ENCODE data around the gene ZNF385B.

Gene ZNF385B

DNA sequence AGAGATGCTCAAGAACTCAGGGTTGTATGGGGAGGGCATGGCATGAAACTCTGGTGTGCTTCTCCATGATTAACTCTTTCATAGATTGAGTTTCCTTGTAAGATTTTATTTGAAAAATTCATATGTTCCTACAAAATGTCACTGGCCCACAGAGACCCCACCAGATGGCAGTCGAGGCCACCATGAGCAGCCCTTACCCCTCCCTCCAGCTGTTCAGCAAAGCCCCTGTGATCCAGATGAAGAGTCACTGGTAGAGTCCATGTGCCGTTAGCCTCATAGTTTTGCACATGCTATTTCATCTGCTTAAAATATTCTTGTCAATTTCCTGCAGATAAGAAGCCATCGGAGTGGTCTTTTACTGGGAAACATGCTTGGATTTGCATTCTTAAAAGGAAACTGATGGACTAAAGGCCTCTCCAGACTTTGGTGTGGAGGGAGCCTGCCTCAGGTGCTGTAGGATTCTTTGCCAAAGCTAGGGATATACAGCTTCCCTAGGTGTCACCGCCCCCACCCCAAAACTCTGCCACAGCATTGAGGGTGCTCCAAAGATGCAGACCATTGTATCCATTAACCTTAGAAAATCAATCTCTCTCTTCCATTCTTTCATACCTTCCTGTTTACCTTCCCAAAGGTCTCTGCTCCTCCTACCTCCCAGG is 18.8 kb downstream of the ZNF385B start:
- Mint-ChIP-seq H3K27ac (no peak overlapping the region), H3K4me3 (no peak overlapping the region), H3K4me1 (ENCODE audit: low read depth) (no peaks in the 10 kb centered on the region), H3K27me3 (no peaks in the 10 kb centered on the region), H3K36me3 (ENCODE audit: low read depth) (no peaks in the 10 kb centered on the region), H3K9me3 (no peaks in the 10 kb centered on the region)
- intact Hi-C loops (cut with micrococcal nuclease): no loop called here

DNA sequence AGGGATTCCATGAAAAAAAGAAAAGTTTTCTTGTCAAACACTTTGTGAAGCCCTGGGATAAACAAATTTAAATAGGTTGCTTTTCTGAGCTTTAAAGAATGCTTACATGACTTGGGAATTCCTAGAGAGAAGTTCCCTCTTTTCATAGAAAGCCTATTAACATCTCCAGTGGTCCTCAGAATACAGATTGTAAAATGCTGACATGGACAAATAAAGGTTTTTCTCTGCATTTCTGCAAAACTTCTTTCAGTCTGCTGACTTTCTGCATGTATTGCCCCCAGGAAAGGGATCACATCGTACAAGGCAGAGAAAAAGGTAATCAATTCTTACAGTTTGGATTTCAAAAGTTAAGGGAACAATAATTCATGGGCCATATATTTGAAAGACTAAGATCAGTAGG is 20.6 kb downstream of the ZNF385B start:
- no peaks in the 10 kb centered on the region for H3K27me3 Mint-ChIP-seq
- intact Hi-C loops (cut with micrococcal nuclease): no loop called here

DNA sequence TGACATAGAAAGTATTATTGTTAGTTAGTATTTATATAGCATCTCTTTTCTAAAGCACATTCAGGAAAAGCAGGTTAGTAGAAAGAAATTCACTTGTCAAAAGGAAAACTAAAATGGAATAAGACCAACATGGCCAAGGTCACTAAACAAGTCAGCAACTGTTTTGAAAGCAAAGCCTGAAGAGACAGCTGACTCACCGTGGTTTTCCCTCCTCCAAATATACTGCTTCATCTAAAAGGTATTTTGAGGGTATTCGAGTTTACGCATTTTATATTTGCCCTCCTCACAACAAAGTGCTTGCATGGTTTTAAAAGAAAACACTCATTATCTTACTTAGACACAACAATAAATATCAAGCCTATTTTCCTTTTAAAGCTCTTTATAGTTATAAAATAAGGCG is 24.0 kb downstream of the ZNF385B start:
- Mint-ChIP-seq H3K36me3 (ENCODE audit: low read depth) (no peaks in the 10 kb centered on the region), H3K4me3 (no peak overlapping the region), H3K4me1 (ENCODE audit: low read depth) (no peaks in the 10 kb centered on the region), H3K9me3 (no peaks in the 10 kb centered on the region), H3K27me3 (no peaks in the 10 kb centered on the region), H3K27ac (no peak overlapping the region)
- intact Hi-C loops (cut with micrococcal nuclease): no loop called here

More for the DNA sequence above, 20.6 kb downstream of the ZNF385B start:
- H3K27ac Mint-ChIP-seq: no peak overlapping the region
- no peaks in the 10 kb centered on the region for H3K4me1 Mint-ChIP-seq (ENCODE audit: low read depth)
- no peaks in the 10 kb centered on the region for H3K36me3 Mint-ChIP-seq (ENCODE audit: low read depth)
- H3K4me3 Mint-ChIP-seq: no peak overlapping the region
- H3K9me3 Mint-ChIP-seq: no peaks in the 10 kb centered on the region

DNA sequence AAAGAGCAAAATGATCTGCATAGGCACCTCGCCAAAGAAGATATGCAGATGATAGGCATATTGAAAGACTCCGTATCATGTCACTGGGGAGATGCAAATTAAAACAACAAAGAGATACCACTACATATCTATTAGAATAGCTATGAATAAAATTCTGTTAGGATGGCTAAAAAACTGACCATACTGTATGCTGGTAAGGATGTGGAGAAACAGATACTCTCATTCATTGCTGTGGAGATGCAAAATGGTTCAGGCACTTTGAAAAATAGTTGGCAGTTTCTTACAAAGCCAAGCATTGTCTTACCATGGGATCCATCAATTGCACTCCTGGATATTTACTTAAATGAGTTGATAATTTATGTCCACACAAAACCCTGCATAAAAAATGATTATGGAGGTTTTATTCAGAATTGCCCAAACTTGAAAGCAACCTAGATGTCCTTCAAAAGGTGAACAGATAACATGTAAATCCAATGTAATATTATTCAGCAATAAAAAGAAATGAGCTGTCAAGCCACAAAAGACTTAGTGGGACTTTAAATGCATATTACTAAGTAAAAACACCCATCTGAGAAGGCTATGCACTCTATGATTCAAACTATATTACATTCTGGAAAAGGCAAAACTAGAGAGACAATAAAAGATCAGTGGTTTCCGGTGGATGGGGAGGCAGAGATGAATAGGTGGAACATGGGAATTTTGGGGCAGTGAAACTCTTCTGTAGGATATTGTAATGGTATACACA is 31.2 kb downstream of the ZNF385B start:
- Mint-ChIP-seq H3K4me3 (no peak overlapping the region), H3K27ac (no peak overlapping the region), H3K27me3 (no peaks in the 10 kb centered on the region), H3K4me1 (ENCODE audit: low read depth) (no peaks in the 10 kb centered on the region), H3K9me3 (no peaks in the 10 kb centered on the region), H3K36me3 (ENCODE audit: low read depth) (no peaks in the 10 kb centered on the region)
- intact Hi-C loops (cut with micrococcal nuclease): no loop called here

DNA sequence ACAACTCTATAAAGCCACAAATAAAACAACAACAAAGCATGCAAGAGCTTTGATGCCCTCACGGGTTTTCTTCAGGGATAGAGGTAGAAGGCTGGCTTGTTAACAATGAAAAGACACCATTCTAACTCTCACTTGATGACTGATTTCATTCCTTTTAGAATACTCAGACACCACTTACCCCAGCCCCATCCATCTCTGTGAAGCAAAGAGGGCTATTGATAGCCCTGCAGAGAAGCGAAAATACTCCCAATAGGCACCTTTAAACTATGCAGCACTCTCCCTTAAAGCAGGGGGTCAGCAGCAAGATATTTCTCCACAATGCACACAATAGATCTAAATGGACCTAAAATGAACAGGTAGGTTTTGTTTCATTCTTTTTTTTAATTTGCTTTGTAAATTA is 35.1 kb downstream of the ZNF385B start:
- intact Hi-C loops (cut with micrococcal nuclease): no loop called here
- Mint-ChIP-seq H3K27me3 (no peaks in the 10 kb centered on the region), H3K27ac (no peak overlapping the region), H3K9me3 (no peaks in the 10 kb centered on the region), H3K36me3 (ENCODE audit: low read depth) (no peaks in the 10 kb centered on the region), H3K4me1 (ENCODE audit: low read depth) (no peaks in the 10 kb centered on the region), H3K4me3 (no peak overlapping the region)

DNA sequence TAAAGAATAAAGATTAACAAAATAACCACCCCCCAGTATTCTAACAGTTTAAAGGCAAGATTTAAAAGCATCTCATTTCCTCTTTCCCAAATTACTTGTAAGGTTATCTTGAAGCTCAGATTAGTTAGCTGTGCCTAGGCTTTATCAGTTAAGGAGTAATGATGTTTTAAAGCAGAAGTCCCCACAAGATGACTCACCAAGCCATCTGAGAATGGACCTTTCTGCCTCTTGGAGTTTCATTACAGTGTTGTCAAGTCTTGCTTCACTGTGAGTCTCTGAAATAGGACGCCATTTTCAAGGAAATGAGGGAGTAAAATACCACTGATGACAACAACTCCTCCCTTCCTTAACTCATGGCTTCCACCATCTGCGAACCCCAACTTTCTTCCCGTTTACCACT is 35.9 kb downstream of the ZNF385B start:
- no peaks in the 10 kb centered on the region for H3K27me3 Mint-ChIP-seq
- H3K27ac Mint-ChIP-seq: no peak overlapping the region
- intact Hi-C loops (cut with micrococcal nuclease): no loop called here
- no peaks in the 10 kb centered on the region for H3K4me1 Mint-ChIP-seq (ENCODE audit: low read depth)
- H3K9me3 Mint-ChIP-seq: no peaks in the 10 kb centered on the region
- no peak overlapping the region for H3K4me3 Mint-ChIP-seq
- H3K36me3 Mint-ChIP-seq (ENCODE audit: low read depth): no peaks in the 10 kb centered on the region

DNA sequence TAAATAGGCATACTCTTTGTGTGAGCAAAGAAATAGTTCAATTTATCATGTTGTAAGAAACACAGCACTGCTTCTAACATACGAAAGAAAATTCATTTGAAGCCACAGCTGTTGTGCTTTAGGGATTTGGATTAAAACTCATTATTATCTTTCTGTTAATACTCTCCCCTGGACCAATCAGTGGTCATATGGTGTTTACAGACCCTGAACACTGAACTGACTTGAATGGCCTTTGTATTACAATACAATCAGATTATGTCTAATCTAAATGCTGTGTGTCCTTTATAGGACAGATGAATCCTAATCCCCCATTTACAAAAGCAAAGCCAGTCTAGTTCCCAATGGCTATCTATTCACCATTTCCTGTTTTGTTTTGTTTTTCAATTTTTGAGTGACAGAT is 36.5 kb downstream of the ZNF385B start:
- intact Hi-C loops (cut with micrococcal nuclease): no loop called here
- Mint-ChIP-seq H3K4me3 (no peak overlapping the region), H3K9me3 (no peaks in the 10 kb centered on the region), H3K4me1 (ENCODE audit: low read depth) (no peaks in the 10 kb centered on the region), H3K27ac (no peak overlapping the region), H3K36me3 (ENCODE audit: low read depth) (no peaks in the 10 kb centered on the region), H3K27me3 (no peaks in the 10 kb centered on the region)

DNA sequence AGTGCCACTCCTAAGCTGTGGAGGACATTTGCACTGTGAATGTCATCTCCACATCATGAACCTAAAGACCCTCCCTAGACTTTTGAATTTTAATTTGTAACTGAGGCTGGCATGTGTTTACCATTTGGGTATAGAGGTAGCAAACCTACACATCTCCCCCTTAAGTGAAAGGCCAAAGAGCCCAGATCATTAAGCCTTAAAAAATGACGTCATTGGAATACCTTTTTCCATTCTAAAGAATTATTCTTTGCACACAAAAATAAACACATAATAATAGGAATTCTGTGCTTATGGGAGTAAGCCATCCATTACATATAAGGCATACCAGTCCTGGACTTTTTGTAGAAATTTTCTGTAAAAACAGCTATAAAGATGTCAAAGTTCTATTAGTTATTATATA is 38.9 kb downstream of the ZNF385B start:
- Mint-ChIP-seq H3K27ac (no peak overlapping the region), H3K36me3 (ENCODE audit: low read depth) (no peaks in the 10 kb centered on the region), H3K27me3 (no peaks in the 10 kb centered on the region), H3K4me1 (ENCODE audit: low read depth) (no peaks in the 10 kb centered on the region), H3K4me3 (no peak overlapping the region), H3K9me3 (no peaks in the 10 kb centered on the region)
- intact Hi-C loops (cut with micrococcal nuclease): no loop called here

DNA sequence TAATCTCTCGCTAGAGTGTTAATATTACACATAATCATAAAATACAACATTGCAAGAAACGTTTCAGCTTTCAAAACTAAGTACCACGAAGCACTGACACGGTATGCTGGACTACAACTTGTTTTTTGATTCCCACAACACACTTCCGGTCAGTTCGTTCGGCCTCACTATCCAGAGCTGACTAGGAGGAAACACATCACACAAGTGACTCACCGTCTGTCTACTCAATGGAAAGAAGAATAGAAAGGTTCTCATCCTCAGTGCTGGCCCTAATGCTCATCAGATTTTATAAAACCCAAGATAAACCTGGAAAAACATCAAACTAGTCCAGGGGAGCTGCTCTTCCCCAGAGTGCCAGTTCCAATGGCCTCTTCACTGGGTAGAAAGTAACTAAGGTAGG is 42.9 kb downstream of the ZNF385B start:
- no peaks in the 10 kb centered on the region for H3K4me1 Mint-ChIP-seq (ENCODE audit: low read depth)
- intact Hi-C loops (cut with micrococcal nuclease): no loop called here
- H3K4me3 Mint-ChIP-seq: no peak overlapping the region
- no peaks in the 10 kb centered on the region for H3K36me3 Mint-ChIP-seq (ENCODE audit: low read depth)
- H3K9me3 Mint-ChIP-seq: no peaks in the 10 kb centered on the region
- H3K27me3 Mint-ChIP-seq: no peaks in the 10 kb centered on the region
- H3K27ac Mint-ChIP-seq: no peak overlapping the region

DNA sequence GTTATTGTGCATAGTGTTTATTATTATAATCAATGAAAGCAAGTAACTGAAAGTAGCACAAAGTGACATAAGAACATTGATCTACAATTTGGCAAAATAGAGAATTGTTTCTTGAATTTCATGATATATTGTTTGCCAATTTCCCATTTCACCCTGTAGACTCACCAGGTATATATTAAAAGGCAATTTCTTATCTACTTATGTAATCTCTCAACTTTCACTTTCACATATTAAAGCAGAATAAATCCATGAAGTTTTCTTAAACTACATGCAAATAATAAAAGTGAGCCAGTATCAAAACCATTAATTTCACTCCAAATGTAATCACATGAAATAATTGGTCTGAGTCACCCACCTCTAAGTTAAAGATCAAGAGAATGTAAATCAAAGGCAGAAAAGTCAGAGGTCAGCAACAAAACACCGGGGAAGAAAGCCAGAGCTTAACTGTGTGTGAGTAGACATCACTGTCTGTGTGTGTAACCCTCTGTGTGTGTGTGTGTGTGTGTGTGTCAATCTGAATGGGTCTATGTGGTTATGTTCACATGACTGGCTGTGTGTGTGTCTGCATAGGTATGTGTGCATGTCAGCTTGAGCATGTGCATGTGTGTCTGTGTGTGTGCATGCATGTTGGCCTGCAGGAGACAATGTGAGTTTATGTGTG is 44.1 kb downstream of the ZNF385B start:
- Mint-ChIP-seq H3K4me1 (ENCODE audit: low read depth) (no peaks in the 10 kb centered on the region), H3K4me3 (no peak overlapping the region), H3K9me3 (no peaks in the 10 kb centered on the region), H3K36me3 (ENCODE audit: low read depth) (no peaks in the 10 kb centered on the region), H3K27ac (no peak overlapping the region), H3K27me3 (no peaks in the 10 kb centered on the region)
- intact Hi-C loops (cut with micrococcal nuclease): no loop called here

DNA sequence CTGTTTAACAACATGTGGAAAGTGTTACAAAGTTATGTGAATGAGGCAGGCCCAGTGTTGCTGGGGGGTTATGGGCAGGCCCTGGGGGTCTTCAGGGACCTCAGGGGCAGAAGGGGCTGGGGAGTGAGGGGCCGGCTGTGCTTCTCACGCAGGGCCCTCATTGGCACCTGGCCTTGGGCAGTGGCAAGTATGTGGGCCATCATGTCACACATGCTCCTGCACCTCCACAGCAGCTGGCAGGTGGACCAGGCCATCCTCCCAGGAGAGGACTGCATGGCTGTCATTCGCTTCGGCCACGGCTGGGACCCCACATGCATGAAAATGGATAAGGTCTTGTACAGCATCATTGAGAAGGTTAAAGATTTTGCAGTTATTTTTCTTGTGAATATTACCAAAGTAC is 47.4 kb downstream of the ZNF385B start:
- Mint-ChIP-seq H3K4me1 (ENCODE audit: low read depth) (no peaks in the 10 kb centered on the region), H3K27ac (no peak overlapping the region), H3K4me3 (no peak overlapping the region), H3K9me3 (no peaks in the 10 kb centered on the region), H3K27me3 (no peaks in the 10 kb centered on the region), H3K36me3 (ENCODE audit: low read depth) (no peaks in the 10 kb centered on the region)
- intact Hi-C loops (cut with micrococcal nuclease): no loop called here

DNA sequence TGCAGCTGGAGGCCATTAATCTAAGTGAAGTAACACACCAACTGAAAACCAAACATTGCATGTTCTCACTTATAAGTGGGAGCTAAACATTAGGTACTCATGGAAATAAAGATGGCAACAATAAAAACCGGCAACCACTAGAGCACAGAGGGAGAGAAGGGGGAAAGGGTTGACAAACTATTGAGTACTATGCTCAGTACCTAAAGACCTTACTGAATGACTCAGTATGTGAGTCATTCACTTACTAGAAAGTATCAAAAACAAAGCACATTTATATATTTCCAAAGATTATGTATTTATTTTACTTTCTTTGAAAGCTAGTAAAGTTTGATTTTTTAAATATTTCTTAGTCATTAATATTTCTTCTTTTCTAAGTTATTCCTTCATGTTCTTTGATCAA is 48.9 kb downstream of the ZNF385B start:
- no peak overlapping the region for H3K4me3 Mint-ChIP-seq
- no peaks in the 10 kb centered on the region for H3K9me3 Mint-ChIP-seq
- intact Hi-C loops (cut with micrococcal nuclease): no loop called here
- no peaks in the 10 kb centered on the region for H3K36me3 Mint-ChIP-seq (ENCODE audit: low read depth)
- H3K27me3 Mint-ChIP-seq: no peaks in the 10 kb centered on the region
- no peak overlapping the region for H3K27ac Mint-ChIP-seq
- no peaks in the 10 kb centered on the region for H3K4me1 Mint-ChIP-seq (ENCODE audit: low read depth)

DNA sequence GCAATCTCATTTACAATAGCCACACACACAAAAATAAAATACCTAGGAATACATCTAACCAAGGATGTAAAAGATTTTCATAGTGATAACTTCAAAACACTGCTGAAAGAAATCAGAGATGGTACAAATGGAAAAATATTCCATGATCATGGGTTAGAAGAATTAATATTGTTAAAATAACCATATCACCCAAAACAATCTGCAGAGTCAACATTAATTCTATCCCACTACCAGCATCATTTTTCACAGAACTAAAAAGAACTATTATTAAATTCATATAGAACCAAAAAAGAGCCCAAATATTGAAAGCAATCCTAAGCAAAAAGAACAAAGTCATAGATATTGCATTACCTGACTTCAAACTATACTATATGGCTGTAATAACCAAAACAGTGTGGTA is 50.4 kb downstream of the ZNF385B start:
- Mint-ChIP-seq H3K27me3 (no peaks in the 10 kb centered on the region), H3K4me1 (ENCODE audit: low read depth) (no peaks in the 10 kb centered on the region), H3K36me3 (ENCODE audit: low read depth) (no peaks in the 10 kb centered on the region), H3K9me3 (no peaks in the 10 kb centered on the region), H3K27ac (no peak overlapping the region), H3K4me3 (no peak overlapping the region)
- intact Hi-C loops (cut with micrococcal nuclease): no loop called here

DNA sequence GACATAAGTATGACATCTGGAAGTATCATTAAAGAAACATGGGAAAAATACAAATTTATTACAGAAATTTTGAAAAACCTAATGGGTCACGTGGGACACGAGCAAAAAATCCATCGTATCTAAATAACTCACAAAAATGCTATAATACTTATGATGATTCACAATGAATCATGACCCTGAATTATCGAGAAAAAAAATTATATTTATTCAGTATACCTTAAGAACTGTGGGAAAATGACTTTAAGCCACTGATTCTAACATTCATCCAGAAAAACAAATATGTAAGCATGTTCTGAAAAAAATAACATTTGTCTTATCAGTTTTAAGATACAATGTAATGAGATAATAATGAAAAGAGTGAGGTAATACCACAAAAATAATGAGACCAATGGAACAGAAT is 51.8 kb downstream of the ZNF385B start:
- H3K36me3 Mint-ChIP-seq (ENCODE audit: low read depth): no peaks in the 10 kb centered on the region
- no peaks in the 10 kb centered on the region for H3K27me3 Mint-ChIP-seq
- H3K9me3 Mint-ChIP-seq: no peaks in the 10 kb centered on the region
- intact Hi-C loops (cut with micrococcal nuclease): no loop called here
- no peaks in the 10 kb centered on the region for H3K4me1 Mint-ChIP-seq (ENCODE audit: low read depth)
- no peak overlapping the region for H3K27ac Mint-ChIP-seq
- H3K4me3 Mint-ChIP-seq: no peak overlapping the region
